Activated T-cell treated with anti-CD3 and anti-CD28 coated beads for 1 hour (primary cell): ENCODE results near the gene PDE4D.

Experiments used
- DNase-seq: peaks from one replicate; pipeline ENCODE4 v3.0.0-alpha.2; 2020; ENCODE audit warnings: low read depth

Gene PDE4D

DNA sequence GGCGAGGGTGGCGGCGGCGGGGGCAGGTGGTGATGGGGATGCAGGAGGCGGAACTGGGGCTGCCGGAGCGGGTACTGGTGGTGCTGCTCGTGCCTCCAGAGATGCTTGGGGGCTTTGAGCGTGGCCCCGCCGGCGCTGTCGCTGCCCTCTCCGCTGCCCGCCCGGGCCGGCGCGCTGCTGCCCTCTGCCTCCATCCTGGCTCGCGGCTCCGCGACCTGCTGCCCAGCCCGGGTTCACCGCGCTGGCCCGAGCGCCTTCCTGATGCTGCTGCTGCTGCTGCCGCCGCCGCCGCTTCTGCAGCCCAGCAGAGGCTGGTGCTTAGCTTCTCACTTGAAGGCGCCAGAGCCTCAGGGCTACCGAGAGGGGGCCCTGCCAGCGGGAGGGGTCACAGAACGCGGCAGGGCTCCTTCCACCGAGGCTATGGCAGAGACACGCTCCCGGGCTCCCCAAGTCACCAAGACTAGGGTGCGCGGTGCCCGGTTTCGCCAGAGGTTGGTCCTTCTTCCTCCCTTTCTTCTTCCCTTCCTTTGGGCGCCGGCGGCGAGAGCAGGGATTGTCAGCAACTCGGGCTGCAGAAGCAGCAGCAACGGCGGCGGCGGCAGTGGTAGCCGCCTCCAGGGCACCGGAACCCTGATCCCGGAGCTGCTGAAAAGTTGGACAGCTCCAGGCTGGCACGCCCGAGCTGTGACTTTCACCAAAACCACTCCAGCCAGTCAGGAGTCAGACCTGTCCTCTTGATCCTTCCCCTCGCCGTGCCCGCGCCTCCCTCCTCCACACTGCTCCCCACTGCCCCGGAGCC is at the start of gene PDE4D:
PDE4D (minus strand) TSS at position 298 of the 799 bp plus-strand sequence.
- no peak for DNase-seq

DNA sequence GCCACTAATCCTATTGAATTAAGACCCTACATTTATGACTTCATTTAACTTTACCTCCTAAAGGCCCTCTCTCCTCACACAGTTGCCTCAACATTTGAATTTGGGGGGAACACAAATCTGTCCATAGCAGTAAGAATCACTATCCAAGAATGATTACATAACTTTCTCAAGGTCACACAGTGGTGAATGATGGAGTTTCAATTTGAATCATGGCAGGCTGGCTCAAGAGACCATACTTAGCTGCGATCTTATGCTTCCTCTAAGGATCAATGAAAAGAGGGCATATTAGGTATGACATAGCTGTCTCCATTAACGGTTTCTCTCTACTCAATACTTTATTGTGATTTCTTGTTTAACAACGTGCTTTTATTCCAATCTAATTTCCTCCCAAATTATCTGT is 44.1 kb upstream of the PDE4D start:
- no peak for DNase-seq

DNA sequence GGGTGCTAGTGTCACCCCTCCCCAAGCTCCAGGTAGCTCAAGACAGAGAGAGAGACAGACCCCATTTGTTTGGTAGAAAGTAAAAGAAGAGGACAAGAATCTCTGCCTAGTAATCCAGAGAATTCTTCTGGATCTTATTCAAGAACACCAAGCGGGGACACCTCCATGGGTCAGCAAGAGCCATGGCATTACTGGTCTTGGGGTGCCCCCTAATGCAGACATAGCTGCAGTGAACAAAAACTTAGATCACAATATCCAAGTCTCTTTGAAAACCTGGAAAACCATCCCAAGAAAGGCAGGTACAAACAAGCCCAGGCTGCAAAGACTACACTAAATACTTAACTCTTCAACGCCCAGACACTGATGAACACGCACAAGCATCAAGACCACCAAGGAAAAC is 29.9 kb upstream of the PDE4D start:
- DNase-seq, result no peak

DNA sequence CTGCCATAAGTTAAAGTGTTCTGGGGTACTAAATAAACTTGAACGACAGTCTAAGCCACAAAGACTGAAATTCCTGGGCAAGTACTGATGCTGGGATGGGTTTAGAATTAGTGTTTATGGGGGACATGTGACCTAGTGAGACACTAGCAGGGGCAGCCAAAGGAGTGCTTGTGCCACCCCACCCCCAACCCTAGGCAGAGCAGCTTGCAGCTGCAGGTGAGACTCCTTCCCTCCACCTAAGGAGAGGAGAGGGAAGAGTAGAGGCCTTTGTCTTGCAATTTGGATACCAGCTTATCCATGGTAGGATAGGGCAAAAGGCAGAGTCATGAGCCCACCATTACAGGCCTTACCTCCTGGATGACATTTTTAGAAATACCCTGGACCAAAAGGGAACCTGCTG is 28.7 kb upstream of the PDE4D start:
- no peak for DNase-seq

DNA sequence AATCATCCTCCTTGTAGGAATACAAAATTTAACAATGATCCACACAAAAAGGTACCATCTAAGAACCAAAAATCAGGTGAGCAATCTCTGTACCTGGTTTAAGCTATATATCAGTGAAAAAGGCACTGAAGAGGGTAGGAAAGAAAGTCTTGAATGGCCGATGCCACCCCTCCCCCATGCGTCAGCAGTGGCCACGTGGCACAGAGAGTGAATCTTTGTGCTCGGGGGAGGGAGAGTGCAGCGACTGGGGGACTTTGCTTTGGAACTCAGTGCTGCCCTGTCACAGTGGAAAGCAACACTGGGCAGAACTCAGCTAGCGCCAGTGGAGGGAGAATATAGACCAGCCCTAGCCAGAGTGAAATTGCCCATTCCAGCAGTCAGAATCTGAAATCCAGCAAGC is 28.3 kb upstream of the PDE4D start:
- DNase-seq, result no peak

DNA sequence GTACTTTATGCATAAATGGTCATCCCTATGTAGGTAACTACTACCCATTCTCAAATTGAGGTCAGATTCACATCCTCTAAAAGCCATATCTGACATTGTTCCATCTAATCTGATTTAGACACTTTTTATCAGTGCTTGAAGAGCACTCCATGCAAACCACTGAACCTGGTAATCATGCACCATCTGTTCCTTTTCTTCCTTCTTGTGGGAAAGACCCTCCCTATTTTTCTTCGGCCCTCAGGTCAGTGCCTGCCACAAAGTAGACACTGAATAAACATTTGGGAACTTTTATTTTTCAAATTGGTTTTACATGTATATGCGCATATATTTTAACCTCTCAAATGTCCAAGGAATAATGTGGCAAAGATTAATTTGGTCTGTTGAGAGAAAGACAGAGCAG is 26.0 kb upstream of the PDE4D start:
- DNase-seq, result no peak

DNA sequence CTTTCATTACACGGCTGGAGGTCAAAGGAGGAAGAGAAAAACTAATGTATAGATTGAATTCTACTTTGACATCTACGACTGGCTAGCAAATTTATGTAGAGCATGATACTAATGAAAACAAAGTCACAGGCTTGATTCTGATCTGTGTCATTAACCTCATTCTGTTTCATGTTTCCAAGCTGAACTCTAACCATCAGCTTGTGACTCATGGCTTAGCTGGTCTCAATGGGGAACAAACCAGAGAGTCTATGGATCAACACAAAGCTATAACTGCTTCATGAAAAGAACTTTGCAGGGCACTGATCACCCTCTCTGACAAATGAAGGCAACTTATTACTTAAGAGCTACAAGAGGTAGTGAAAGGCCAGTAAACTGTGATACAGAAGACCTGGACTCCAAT is 23.6 kb upstream of the PDE4D start:
- no peak for DNase-seq

DNA sequence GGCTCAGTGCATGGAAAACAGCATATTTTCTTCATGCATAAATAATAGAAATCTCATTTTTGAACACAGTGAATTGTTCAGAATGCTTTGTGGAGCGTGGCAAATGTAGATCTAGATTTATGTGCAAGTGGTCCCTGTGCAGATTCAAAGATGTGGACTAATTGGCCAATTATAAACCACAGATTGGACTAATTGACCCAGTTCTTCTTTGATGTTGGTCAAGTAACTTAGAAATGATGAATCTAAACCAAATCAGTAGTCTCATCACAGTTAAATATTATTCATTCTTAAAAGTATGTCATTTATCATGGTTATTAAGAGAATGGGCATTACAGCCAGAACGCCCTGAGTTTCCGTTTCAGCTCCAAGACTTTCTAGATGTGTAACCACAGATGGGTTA is 11.7 kb upstream of the PDE4D start:
- no peak for DNase-seq

DNA sequence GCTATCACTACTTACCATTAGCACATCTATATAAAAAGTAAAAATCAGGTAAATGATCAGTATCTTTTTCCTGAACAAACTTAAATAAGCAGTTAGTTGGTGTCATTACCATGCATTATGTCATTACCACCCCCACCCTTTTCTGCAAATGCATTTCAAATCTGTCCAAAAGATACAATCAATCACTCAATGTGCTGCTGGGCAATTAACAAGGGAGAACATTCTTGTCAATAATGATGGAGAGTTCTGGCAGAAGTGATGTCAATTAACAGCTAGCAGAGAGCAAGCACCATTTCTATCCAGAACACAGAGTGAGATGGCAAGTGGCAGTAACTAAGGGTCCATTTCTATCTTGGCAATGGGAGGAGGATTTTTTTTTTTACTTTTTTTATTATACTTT is 3.5 kb upstream of the PDE4D start:
- DNase-seq, result no peak

DNA sequence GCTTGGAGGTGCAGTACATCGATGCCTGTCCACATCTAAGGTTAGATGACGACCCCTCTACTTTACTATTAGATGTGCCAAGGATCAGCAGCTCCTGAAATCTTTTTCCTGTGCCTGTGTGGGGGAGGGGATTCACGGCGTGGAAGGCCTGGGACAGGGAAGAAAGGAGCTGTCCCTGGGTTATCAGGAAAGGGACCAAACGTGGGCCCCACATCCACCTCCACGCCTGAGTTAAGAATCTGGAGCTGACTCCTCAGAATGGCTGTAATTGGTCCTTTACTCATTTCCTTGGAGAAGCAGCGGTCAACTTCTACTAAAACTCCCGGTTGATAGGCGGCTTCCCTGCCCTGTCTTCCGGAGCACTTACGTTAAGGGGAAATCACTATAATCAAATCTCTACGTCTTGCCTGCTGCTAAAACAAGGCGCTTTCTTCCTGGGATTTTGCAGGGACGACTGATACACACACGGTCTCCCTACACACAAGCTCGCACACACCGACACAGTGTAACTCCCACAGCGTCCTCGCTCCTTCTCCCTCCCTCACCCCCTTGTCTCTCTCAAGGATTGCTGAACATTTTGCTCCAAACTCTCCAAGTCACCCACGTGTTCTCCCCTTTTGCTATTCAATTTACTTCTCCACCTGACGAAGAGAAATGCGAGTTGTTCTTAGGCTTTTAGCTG is 1.4 kb downstream of the PDE4D start:
- no peak for DNase-seq

DNA sequence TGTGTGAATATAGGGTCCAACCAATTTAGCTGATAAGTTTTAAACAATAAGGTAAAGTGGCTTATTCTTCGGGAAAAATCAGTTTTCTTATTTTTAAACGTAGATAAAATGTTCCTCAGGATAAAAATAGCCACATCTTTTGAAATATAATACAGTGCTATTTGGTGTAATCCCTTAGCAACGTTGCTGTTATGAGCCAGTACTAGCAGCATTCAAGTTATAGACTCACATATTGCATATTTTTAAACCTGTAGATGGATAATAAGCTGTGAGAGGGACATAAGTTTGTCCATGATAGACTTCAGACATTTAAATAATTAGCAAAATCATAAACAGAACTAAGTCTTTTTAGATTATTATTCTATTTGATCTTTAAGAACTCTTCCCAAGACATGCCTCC is 6.3 kb downstream of the PDE4D start:
- no peak for DNase-seq

DNA sequence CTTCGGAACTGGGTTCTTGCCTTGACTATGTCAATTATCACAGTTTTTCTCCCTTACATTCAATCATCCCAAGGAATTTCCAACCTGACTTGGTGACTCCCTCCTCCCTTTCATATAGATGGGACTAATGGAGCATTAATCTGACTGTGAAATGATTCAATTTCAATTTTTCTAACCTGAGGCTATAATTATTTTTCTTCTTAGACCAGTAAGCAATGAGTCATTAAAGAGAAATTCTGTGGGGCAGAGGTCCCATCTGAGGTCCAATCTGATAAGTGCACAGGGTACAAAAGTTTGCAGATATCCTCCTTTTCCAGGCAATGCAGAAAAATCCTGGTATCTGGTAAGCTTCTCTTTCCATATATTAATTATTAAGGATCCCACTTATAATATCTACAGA is 18.9 kb downstream of the PDE4D start:
- DNase-seq, result no peak

DNA sequence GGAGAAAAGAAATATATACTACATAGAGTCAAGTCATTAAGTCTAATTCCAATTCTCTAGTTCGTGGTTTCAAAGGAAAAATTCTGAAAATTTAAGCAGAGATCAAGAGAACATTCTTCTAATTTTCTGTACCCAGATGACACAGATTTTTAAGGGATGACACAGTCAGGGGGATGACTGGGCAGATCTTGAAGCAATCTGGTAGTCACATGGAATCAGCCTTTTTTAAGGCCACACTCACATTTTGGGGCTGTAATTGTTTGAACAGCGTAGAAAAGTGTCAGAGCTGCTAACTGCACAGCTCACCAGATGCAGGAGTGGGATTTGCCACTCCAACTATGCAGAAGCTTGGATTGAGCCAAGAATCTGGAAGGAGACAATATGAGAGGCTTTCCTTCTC is 20.4 kb downstream of the PDE4D start:
- no peak for DNase-seq

DNA sequence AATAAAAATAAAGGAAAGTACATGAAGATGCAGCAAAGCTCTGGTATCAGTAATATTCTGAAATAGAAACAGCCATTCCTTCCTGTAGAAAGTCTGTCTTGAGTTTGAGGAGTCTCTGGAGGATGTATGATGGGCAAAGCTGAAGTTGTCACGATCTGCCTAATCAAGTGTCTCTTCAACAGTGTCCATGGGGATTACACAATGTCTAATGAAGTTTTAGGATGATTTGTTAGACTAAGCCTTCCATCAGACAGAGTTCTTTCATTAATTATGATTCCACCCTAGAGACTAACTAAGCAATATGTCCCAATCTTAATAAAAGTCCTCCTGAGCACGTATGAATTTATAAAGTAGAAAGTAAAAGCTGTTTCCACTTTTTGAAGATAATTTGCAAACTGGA is 26.9 kb downstream of the PDE4D start:
- DNase-seq, result no peak

DNA sequence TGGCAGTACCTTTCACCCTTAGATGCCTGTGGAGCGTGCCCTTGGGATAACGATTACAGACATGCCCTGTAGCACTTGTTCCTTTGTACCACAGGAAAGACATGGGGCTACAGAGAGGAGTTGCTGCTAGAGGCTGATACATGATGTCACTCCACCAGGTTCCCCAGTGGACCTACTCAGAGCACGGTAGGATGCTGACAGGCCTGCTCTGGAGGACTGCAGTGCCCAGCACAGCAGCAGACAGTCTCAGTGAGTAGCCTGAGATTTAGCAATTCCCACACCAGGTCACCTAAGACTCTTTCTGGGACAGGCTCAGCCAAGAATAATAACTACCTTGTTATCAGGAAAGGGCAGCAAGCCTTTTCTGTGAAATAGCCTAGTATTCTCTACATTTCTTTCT is 28.8 kb downstream of the PDE4D start:
- DNase-seq, result no peak

DNA sequence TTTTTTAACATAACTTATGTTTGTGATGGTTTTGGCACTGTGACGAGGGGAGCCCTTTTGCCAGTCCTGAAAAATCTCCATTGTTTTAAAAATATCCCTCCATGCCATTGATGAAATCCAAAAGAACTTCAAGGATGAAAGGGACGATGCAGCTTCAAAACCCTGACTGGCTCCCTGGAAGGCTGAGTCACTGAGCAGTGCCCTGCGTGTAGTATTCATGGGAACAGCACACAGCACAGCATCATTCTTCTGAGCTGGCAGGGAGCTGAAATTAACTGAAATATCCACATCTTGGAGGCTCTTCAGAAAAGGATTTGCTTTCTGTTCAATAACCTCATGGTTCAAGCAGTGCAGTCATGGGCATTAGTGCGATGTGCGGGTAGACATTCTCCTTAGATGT is 29.7 kb downstream of the PDE4D start:
- DNase-seq, result no peak

DNA sequence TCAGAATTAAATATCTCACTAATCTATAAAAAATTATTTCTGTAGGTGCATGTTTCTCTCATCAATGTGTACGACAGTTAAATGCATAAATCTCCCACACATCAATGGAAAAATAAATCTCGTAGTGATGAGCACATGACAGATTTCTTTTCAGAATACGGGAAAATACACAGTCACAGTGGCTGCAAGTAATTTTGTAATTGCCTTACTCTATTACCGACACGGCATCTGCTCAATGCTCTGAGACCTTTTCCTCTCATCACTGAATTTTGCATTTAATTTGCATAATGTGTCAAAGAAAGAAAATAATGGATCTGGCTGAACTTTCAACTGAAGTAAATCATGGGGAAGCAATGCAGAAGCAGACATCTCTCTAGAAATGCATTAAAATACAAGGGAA is 37.2 kb downstream of the PDE4D start:
- DNase-seq, result no peak

DNA sequence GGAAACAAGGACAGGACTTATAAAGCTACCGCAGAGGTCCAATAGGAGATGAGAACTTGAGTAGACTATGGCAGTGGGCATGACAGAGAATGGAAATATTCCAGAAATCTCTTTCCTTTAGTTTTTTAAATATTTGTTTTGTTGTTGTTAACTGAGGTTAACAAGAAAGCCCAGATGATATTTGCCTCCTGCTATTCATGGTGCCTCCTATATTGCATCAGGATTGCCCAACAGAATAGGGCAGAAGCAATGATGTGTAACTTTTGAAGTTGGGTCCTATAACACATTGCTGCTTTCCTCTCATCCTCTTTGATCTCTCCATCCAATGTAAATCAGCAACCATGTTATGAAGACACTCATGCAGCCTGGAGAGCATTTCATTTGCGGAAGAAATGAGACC is 42.8 kb downstream of the PDE4D start:
- DNase-seq, result no peak

DNA sequence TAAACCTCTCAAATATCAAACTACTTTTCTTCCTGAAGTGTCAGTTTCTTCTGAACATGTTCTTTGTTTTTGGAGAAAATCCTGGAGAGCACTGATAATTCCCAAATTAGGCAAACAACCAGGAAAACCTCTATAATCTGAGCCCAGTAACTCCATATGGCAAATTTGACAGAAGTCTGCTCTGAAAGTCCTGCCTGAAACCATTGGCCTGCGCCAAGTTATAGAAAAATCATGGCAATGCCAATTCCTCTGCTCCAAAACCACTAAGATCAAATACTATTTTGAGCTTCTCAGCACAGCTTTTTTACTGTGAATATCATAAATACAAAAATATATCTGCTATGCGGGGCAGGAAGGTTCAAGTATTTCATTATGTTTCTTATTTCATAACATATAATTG is 45.9 kb downstream of the PDE4D start:
- DNase-seq, result no peak

DNA sequence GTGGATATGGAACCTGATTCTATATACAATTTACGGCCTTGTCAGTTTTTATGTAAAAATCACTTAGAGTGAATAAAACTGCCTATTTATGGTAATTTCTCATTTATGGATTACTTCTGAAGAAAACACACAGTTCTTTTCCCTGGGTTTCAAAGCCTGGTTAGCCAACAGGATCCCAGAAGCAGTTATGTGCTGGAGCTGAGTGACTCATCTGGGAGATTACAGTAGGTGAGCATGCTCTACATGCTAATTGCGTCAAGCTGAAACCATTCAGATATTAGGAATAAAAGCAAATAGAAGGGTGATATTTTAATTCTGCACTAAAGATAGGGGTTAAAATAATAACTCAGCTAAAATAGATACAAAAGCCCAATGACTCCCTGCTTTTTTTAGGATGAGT is 47.8 kb downstream of the PDE4D start:
- no peak for DNase-seq

DNA sequence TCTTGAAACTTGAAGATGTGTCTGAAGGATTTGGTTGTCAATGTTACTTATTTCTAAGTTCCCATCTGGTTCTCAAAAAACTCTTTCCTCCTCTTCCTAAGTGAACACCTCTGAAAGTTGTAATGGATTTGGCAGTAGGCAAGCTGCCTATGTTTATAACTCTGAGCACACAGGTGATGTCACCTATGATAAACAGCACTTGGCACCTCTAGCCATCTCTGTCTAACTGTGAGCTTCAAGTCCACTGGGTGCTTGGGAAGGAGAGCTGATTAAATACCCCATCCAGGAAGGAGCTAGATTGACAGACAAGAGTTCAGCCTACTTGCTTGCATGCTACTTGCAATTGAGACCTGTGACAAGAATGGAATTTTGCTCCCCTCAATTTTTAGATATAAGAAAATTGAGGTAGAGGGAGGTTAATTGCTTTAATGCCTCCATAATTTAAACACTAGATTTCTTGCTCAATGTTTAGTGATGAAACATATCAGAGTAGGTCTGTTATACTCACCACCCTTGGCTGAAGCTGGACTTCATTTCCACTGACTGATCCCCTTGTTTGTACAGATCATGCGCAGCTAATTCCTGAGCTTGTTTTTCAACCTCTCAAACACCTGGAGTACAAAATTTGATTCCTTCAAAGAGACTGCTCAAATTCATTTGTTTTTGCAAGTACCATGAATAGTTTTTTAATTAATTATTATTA is 49.9 kb downstream of the PDE4D start:
- DNase-seq, result no peak

DNA sequence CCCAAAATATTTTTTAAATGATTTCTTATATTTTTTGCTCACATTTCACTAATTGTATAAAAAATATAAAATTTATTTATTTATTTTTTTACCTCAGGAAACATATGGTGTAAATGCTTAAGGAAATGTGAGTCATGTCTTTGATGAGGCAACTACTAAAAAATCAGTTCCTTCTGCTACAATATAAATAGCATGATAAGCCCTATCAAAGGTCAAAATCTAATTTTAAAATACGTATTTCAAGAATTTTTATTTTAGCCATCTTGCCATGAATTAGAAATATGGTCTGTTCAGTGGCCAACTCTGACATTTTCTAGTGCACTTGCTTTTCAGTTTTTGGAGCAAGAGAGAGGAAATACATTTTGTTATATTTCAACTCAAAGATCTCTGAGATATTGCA is 50.5 kb downstream of the PDE4D start:
- no peak for DNase-seq

DNA sequence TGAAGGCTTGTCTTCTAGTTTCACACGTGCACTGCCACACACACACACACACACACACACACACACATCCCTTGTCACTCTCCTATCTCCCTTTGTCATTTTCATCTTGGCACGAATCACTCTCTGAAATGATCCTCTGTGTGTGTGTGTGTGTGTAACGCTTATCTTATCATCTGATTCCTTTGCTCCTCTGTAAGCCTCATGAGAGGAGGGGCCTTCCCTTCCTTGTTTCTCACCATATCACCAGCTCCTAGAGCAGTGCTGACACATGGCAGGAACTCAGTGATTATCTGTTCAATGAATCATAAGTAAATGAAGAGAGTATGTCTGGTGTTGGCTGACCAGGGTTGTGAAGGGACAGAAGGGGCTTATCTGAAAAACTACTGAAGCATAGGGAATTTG is 53.3 kb downstream of the PDE4D start:
- no peak for DNase-seq
